Epithelial cell of esophagus (primary cell): ENCODE measurements around the gene S100A1.

Source experiments
- DNase-seq: peaks from one replicate; pipeline ENCODE4 v3.0.0; 2010; ENCODE audit warnings: low read depth
- H3K4me3 ChIP-seq: 2 replicates; pipeline ENCODE4 v1.5.1; 2011; ENCODE audit warnings: mild to moderate bottlenecking, low read length, control low read depth
- TF ChIP-seq, protein P1 (sequence below): IDR thresholded peaks from 2 replicates; pipeline ENCODE4 v1.5.1; 2011; ENCODE audit warnings: low read depth, mild to moderate bottlenecking, low read length, control low read depth, inconsistent platforms; ENCODE audit not compliant: insufficient read depth; ENCODE audit errors: missing control alignments

Gene S100A1

DNA sequence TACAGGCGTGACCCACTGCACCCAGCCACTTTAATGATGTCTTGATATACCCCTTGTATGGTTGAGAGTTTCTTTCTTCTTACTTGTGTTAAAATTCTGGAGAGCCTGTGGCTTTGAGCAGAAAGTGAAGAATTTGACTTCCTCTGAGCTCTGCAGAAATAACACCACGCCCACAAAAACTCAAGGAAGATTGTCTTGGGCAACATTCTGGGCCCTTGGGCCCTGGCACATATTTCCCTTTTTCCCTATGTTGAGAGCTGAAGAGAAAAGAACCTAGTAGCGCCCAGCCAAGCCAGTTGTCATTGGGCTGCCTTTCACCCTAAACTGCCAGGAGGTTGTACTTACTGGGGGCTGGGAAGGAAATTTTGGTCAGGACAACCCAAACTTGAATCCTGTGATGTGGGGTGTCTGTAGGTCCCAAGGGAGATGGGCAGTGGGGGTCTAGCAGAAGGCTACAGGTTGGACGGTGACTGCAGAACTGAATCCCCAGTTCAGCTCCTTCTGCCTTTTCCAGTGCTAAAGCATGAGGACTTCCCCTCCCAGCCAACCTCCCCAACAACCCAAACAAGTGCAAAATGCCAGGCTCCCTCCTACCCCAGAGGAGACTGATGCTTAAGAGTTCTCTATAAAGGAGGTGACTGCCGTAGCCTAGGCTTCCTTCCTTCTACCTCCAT, 18.6 kb downstream of the S100A1 start:
- H3K4me3 ChIP-seq, result no peak overlapping the region
- no peak for DNase-seq
- TF ChIP-seq, protein P1, sequence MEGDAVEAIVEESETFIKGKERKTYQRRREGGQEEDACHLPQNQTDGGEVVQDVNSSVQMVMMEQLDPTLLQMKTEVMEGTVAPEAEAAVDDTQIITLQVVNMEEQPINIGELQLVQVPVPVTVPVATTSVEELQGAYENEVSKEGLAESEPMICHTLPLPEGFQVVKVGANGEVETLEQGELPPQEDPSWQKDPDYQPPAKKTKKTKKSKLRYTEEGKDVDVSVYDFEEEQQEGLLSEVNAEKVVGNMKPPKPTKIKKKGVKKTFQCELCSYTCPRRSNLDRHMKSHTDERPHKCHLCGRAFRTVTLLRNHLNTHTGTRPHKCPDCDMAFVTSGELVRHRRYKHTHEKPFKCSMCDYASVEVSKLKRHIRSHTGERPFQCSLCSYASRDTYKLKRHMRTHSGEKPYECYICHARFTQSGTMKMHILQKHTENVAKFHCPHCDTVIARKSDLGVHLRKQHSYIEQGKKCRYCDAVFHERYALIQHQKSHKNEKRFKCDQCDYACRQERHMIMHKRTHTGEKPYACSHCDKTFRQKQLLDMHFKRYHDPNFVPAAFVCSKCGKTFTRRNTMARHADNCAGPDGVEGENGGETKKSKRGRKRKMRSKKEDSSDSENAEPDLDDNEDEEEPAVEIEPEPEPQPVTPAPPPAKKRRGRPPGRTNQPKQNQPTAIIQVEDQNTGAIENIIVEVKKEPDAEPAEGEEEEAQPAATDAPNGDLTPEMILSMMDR, result no peak

DNA sequence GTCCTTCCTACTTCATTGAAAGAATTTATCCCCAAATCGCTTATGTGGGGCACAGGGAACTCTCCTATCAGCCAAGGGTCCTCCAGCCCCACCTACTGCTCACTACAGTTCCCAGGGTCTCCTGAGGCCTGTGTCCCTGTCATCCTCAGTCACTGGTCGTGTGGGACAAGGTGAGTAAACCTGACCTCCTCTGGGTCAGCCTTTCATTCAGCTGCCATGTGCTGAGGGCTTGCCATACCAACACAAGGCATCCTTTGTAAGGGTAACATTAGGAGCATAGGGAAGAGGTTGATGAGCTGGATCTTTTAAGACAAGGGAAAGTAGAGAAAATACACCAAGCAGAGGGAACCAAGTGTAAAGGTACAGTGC, 19.1 kb downstream of the S100A1 start:
- DNase-seq, result no peak
- H3K4me3 ChIP-seq, result no peak overlapping the region
- TF ChIP-seq, protein P1, result no peak

DNA sequence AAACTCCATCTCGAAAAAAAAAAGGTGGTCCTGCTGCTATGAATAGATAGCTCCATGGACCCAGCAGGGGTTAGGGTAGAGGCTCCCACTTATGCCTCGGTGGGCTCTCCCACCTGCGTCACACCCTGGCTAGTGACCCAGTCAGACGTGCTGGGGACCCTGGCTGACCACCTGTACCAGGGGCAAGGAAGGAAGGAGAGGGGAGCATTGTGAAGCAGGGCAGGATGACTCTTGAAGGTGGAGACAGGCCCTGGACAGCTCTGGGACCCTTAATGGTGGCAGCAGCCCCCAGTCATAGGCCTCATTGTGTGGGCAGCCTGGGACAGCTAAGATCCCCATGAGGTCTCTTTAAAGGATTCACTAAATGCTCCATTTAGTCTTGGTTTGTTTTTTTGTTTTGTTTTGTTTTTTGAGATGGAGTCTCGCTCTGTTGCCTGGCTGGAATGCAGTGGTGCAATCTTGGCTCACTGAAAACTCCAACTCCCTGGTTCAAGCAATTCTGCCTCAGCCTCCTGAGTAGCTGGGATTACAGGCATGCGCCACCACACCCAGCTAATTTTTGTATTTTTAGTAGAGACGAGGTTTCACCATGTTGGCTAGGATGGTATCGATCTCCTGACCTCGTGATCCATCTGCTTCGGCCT, 19.9 kb downstream of the S100A1 start:
- TF ChIP-seq, protein P1, result no peak
- no peak overlapping the region for H3K4me3 ChIP-seq
- DNase-seq, result no peak

DNA sequence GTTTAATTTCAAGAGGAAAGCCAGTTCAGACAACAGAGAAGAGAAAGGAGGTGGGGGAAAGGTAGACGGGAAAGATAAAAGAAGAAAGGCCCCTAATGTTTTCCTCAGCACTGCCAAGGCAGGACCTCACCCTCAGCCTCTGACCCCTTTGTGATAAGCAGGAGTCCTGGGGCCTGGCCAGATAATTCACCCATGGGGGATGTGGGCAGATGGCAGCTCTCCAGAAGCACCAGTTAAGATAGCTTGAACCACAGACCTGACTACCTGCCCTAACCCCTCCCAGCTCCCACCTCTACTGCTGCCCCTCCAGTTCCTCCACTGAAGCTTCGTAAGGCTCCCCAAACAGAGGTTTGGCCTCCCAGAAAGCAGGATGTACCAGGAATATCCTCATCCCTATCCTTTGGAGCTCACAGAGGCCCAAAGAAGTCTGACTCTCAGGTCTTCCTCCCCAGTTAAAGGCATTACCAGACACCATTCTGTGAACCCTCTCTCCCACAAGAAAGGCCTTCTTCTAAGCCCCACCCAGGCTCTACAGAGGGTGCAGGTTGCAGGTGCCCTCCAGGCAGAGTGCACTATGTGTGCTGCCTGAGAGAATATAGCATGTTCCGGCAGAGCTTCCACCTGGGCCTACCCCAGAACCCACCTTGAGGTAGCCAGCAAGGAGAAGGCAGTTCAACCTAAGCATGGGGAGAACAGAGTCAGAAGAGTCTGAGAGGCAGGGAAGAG, 21.1 kb downstream of the S100A1 start:
- TF ChIP-seq, protein P1, result no peak
- no peak for DNase-seq
- no peak overlapping the region for H3K4me3 ChIP-seq

DNA sequence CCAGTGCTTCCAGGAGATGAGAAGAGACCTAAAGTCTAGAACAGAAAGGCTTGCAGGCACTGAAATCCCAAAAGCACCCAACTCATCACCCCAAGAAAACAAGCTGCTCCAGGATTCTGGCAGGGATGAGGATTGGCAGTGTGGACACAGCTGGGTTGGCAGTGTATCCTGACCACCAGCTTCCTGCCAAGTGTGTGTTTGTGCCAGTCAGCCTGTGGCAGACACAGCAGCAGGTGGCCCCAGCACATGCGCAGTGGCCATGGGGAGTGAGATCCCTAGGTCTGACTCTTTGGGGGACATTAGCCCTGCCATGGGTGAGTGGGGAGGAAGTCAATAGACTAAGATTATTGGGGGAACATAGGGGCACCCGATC, 21.6 kb downstream of the S100A1 start:
- no peak overlapping the region for H3K4me3 ChIP-seq
- TF ChIP-seq, protein P1, result no peak
- DNase-seq, result no peak

DNA sequence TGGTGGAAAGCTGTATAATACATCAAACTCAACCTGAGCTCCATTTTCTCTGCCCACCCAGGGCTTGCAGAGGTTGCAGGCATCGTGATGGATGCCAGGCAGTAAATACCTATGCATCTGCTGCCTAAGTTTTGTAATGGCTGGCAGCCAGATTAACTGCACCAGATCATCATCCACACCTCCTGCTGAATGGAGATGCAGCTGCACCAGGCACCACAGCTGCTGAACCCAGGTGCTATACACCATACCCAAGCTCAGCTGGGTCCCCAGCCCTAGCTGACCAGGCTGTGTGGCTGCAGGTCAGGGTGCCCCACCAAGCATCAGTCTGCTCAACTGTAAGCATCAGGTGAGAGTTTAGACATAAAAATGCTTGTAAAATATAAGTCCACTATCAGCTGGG, 23.5 kb downstream of the S100A1 start:
- no peak for DNase-seq
- TF ChIP-seq, protein P1, result no peak
- H3K4me3 ChIP-seq, result no peak overlapping the region
